LNCaP clone FGC (cell line): ENCODE data around the gene TSPAN7.

ENCODE experiments used
- DNase-seq: peaks from one replicate; pipeline ENCODE4 v3.0.0-alpha.2; 2011; ENCODE audit warnings: low read depth
- H3K4me3 ChIP-seq: 2 replicates; pipeline ENCODE4 v1.5.1; 2011; ENCODE audit warnings: mild to moderate bottlenecking, low read depth, low read length, control low read depth
- CTCF ChIP-seq: IDR thresholded peaks from 2 replicates; pipeline ENCODE4 v1.5.1; 2012; ENCODE audit warnings: mild to moderate bottlenecking; ENCODE audit not compliant: control insufficient read depth, insufficient read depth; ENCODE audit errors: extremely low read depth

TSPAN7 gene

GRCh38 chrX:38660395-38661102 is 99.2 kb downstream of the TSPAN7 start:
- no peak overlapping the region for H3K4me3 ChIP-seq
- DNase-seq: no peak
- TF ChIP-seq CTCF: no peak

GRCh38 chrX:38661103-38661441 is 99.7 kb downstream of the TSPAN7 start:
- H3K4me3 ChIP-seq: no peak overlapping the region
- no peak for TF ChIP-seq CTCF
- no peak for DNase-seq

- TF ChIP-seq CTCF: no peak
- no peak overlapping the region for H3K4me3 ChIP-seq
- DNase-seq: no peak
Observed at GRCh38 chrX:38661561-38661960, 100.2 kb downstream of the TSPAN7 start.

- no peak for DNase-seq
- TF ChIP-seq CTCF: no peak
- no peak overlapping the region for H3K4me3 ChIP-seq
Observed at GRCh38 chrX:38662640-38663039, 101.3 kb downstream of the TSPAN7 start.

GRCh38 chrX:38664285-38664684 is 102.9 kb downstream of the TSPAN7 start:
- TF ChIP-seq CTCF: peak; percentile 53
- DNase-seq: peak; percentile 23
- no peak overlapping the region for H3K4me3 ChIP-seq

- H3K4me3 ChIP-seq: no peak overlapping the region
- TF ChIP-seq CTCF: no peak
- no peak for DNase-seq
Observed at GRCh38 chrX:38666909-38667308, 105.6 kb downstream of the TSPAN7 start.

- DNase-seq: no peak
- TF ChIP-seq CTCF: no peak
Observed at GRCh38 chrX:38668771-38669170, 107.4 kb downstream of the TSPAN7 start.

More at GRCh38 chrX:38668771-38669170, 107.4 kb downstream of the TSPAN7 start:
- H3K4me3 ChIP-seq: no peak overlapping the region
